CD4-positive, alpha-beta T cell treated with Interferon gamma for 1 hour (primary cell): ENCODE data around the gene KRT6C.
"Not testable (repeated sequence)": the region's sequence is repeated elsewhere in the genome, so short reads cannot be mapped to it uniquely, and the experiment has no call there.

Experiments
- DNase-seq: peaks from one replicate; pipeline ENCODE4 v3.0.0-alpha.2; 2020

The KRT6C gene

GRCh38 chr12:52454411-52455201 is 19.0 kb downstream of the KRT6C start:
- DNase-seq, result no peak

GRCh38 chr12:52452101-52452500 is 21.5 kb downstream of the KRT6C start, which contains the start of gene KRT6B:
Gene KRT6B, minus strand, starts transcription at chr12:52452146. Its CDS starts 68 bp downstream, at chr12:52452078.
- no peak for DNase-seq

GRCh38 chr12:52448228-52448627 is 25.4 kb downstream of the KRT6C start:
- no peak for DNase-seq

- not testable (repeated sequence) for DNase-seq
Observed at GRCh38 chr12:52447196-52447595, 26.4 kb downstream of the KRT6C start.

GRCh38 chr12:52446367-52447045 is 27.1 kb downstream of the KRT6C start:
- no peak for DNase-seq

GRCh38 chr12:52445876-52446275 is 27.7 kb downstream of the KRT6C start:
- DNase-seq, result no peak

GRCh38 chr12:52444647-52445595 is 28.7 kb downstream of the KRT6C start:
- DNase-seq, result no peak

- DNase-seq, result no peak
Observed at GRCh38 chr12:52443966-52444365, 29.6 kb downstream of the KRT6C start.

- no peak for DNase-seq
Observed at GRCh38 chr12:52442600-52443061, 31.0 kb downstream of the KRT6C start.

GRCh38 chr12:52441320-52441911 is 32.2 kb downstream of the KRT6C start:
- no peak for DNase-seq

- DNase-seq, result no peak
Observed at GRCh38 chr12:52440821-52441319, 32.7 kb downstream of the KRT6C start.

- DNase-seq, result no peak
Observed at GRCh38 chr12:52439845-52440244, 33.8 kb downstream of the KRT6C start.

GRCh38 chr12:52439420-52439819 is 34.2 kb downstream of the KRT6C start:
- DNase-seq, result no peak

GRCh38 chr12:52438305-52439301 is 35.0 kb downstream of the KRT6C start:
- no peak for DNase-seq

GRCh38 chr12:52437508-52437907 is 36.1 kb downstream of the KRT6C start:
- DNase-seq, result no peak

- no peak for DNase-seq
Observed at GRCh38 chr12:52436828-52437474, 36.7 kb downstream of the KRT6C start.

- no peak for DNase-seq
Observed at GRCh38 chr12:52436000-52436827, 37.4 kb downstream of the KRT6C start.

GRCh38 chr12:52435659-52435999 is 38.0 kb downstream of the KRT6C start:
- no peak for DNase-seq

- no peak for DNase-seq
Observed at GRCh38 chr12:52434760-52435530, 38.7 kb downstream of the KRT6C start.
